ENCODE data around the gene CCDC78. TPM values are rescaled to one million over a fixed set of nuclear protein-coding genes. Genes with fewer than 3 reads are reported as not detected.

Gene CCDC78
- polyA plus RNA-seq, 1 donor (not counting 4 experiments of a cell fraction or from before 2014, with no cell fraction given), result 2.5 TPM

DNA sequence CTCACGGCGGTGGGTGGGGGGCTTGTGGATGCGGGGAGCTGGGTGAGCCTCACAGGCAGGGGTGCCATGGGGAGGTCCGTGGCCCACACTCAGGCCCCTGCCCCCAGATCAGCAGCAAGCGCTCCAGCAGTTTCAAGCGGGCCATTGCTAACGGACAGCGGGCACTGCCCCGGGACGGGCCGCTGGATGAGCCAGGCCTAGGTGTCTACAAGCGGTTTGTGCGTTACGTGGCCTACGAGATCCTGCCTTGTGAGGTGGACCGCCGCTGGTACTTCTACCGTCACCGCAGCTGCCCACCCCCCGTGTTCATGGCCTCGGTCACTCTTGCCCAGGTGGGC lies 49.7 kb downstream of the CCDC78 start:
- Histone ChIP-seq H3K4me3 (ENCODE audit: control insufficient read depth in 2 of 3, extremely low read depth in 1 of 3, insufficient read depth in 2 of 3, low read depth in 1 of 3, low read length in 3 of 3) (peak overlapping the region in 1 of 3 experiments; percentile 37), H4K20me1 (ENCODE audit: control insufficient read depth, extremely low read depth, insufficient read depth, low read length) (peaks cover 7% of the 10 kb centered on the region), H3K9ac (ENCODE audit: control insufficient read depth, extremely low read depth, insufficient read depth, low read length) (peak overlapping the region; percentile 47), H3K4me2 (ENCODE audit: control insufficient read depth, extremely low read depth, insufficient read depth, low read depth, low read length) (peak overlapping the region; percentile 79), H3K9me1 (ENCODE audit: control insufficient read depth, extremely low read depth, insufficient read depth, low read length) (no peaks in the 10 kb centered on the region), H3K27me3 (ENCODE audit: control insufficient read depth, extremely low read depth, insufficient read depth, low read length) (no peaks in the 10 kb centered on the region), H3K4me1 (ENCODE audit: control insufficient read depth, extremely low read depth, insufficient read depth, low read length) (peaks cover 28% of the 10 kb centered on the region), H3K79me2 (ENCODE audit: control insufficient read depth, insufficient read depth, low read length) (peaks cover 8% of the 10 kb centered on the region), H2AFZ (ENCODE audit: control insufficient read depth, low read length) (no peak overlapping the region), H3K36me3 (ENCODE audit: control insufficient read depth in 2 of 2, extremely low read depth in 1 of 2, insufficient read depth in 2 of 2, low read length in 2 of 2) (peaks cover 8 to 19% of the 10 kb centered on the region in 2 experiments), H3K27ac (ENCODE audit: control insufficient read depth, insufficient read depth, low read length) (peak overlapping the region; percentile 47), H3K9me3 (ENCODE audit: control insufficient read depth, low read depth, low read length) (no peaks in the 10 kb centered on the region)
- TF ChIP-seq EZH2 (IDR thresholded peaks at IDR 0.05; ENCODE audit: low read length) (no peak), CTCF (optimal IDR thresholded peaks at IDR 0.05 in 1 of 3, IDR thresholded peaks at IDR 0.05 in 1 of 3, conservative IDR thresholded peaks at IDR 0.05 in 1 of 3; ENCODE audit: extremely low read depth in 1 of 3, insufficient read depth in 2 of 3, low read length in 3 of 3) (no peak)
- DNase-seq (ENCODE audit: low read depth, low spot score) (no peak), FAIRE-seq (no peak)
- dilution Hi-C loops (cut with MboI; ENCODE audit: extremely low pct_ligation_motif_present, low sequenced_read_pairs), result no loop called here

GRCh38 chr16:675884-676564 lies 50.2 kb downstream of the CCDC78 start:
- peak overlapping the region; percentile 47 for H3K9ac ChIP-seq (ENCODE audit: control insufficient read depth, extremely low read depth, insufficient read depth, low read length)

More at GRCh38 chr16:675884-676564, 50.2 kb downstream of the CCDC78 start:
- Histone ChIP-seq H2AFZ (ENCODE audit: control insufficient read depth, low read length) (no peak overlapping the region), H3K27ac (ENCODE audit: control insufficient read depth, insufficient read depth, low read length) (no peak overlapping the region), H4K20me1 (ENCODE audit: control insufficient read depth, extremely low read depth, insufficient read depth, low read length) (peaks cover 2% of the 10 kb centered on the region), H3K9me3 (ENCODE audit: control insufficient read depth, low read depth, low read length) (no peaks in the 10 kb centered on the region), H3K79me2 (ENCODE audit: control insufficient read depth, insufficient read depth, low read length) (peaks cover 5% of the 10 kb centered on the region), H3K4me3 (ENCODE audit: control insufficient read depth in 2 of 3, extremely low read depth in 1 of 3, insufficient read depth in 2 of 3, low read depth in 1 of 3, low read length in 3 of 3) (no peak overlapping the region), H3K4me2 (ENCODE audit: control insufficient read depth, extremely low read depth, insufficient read depth, low read depth, low read length) (peak overlapping the region; percentile 79), H3K9me1 (ENCODE audit: control insufficient read depth, extremely low read depth, insufficient read depth, low read length) (no peaks in the 10 kb centered on the region), H3K4me1 (ENCODE audit: control insufficient read depth, extremely low read depth, insufficient read depth, low read length) (peaks cover 23% of the 10 kb centered on the region), H3K27me3 (ENCODE audit: control insufficient read depth, extremely low read depth, insufficient read depth, low read length) (no peaks in the 10 kb centered on the region), H3K36me3 (ENCODE audit: control insufficient read depth in 2 of 2, extremely low read depth in 1 of 2, insufficient read depth in 2 of 2, low read length in 2 of 2) (peaks cover 6 to 23% of the 10 kb centered on the region in 2 experiments)
- DNase-seq (ENCODE audit: low read depth, low spot score) (no peak), FAIRE-seq (no peak)
- TF ChIP-seq EZH2 (IDR thresholded peaks at IDR 0.05; ENCODE audit: low read length) (no peak), CTCF (optimal IDR thresholded peaks at IDR 0.05 in 1 of 3, IDR thresholded peaks at IDR 0.05 in 1 of 3, conservative IDR thresholded peaks at IDR 0.05 in 1 of 3; ENCODE audit: extremely low read depth in 1 of 3, insufficient read depth in 2 of 3, low read length in 3 of 3) (no peak)
- dilution Hi-C loops (cut with MboI; ENCODE audit: extremely low pct_ligation_motif_present, low sequenced_read_pairs), result no loop called here
